A549 (cell line): Measurements from ENCODE around the gene BCL2L13.

Experiments used
- EHMT2 ChIP-seq: fragments of 200-600 bp; sonication (generic); IDR thresholded peaks from 2 replicates; pipeline ENCODE4 v1.6.1; 2016; ENCODE audit warnings: antibody characterized with exemption, low read depth, mild to moderate bottlenecking, moderate library complexity
- EP300 ChIP-seq, 2 experiments: fragments of >200 bp; sonication (Bioruptor Twin); formaldehyde crosslinking; IDR thresholded peaks; 2 replicates in 1 of 2; 3 replicates in 1 of 2; pipeline ENCODE4 v1.6.1; 2016 to 2017
- HDAC2 ChIP-seq: fragments of 200-600 bp; sonication (generic); IDR thresholded peaks from 2 replicates; pipeline ENCODE4 v1.6.1; 2016
- HOXB5 ChIP-seq: fragments of 250-450 bp; sonication (Bioruptor Pico); IDR thresholded peaks from 2 replicates; pipeline ENCODE4 v1.5.0; 2020; ENCODE audit warnings: mild to moderate bottlenecking, moderate library complexity
- MYC ChIP-seq: IDR thresholded peaks from 2 replicates; pipeline ENCODE4 v1.6.1; 2012; ENCODE audit warnings: mild to moderate bottlenecking, inconsistent platforms, low read length, improper control_type of control experiment, borderline replicate concordance
- NFE2L2 ChIP-seq: fragments of 150-350 bp; conservative IDR thresholded peaks from 2 replicates; pipeline ENCODE4 v1.6.1; 2014; ENCODE audit warnings: low read length
- POLR2A ChIP-seq: IDR thresholded peaks from 2 replicates; pipeline ENCODE4 v1.6.1; 2012; ENCODE audit warnings: mild to moderate bottlenecking, low read length
- TF ChIP-seq, protein P1 (sequence below): fragments of >200 bp; sonication (Bioruptor Twin); formaldehyde crosslinking; IDR thresholded peaks from 3 replicates; pipeline ENCODE4 v1.5.1; 2016
- TF ChIP-seq, protein P2 (sequence below): fragments of 450-650 bp; IDR thresholded peaks from 2 replicates; pipeline ENCODE4 v1.6.1; 2014; ENCODE audit warnings: antibody characterized with exemption

DNA sequence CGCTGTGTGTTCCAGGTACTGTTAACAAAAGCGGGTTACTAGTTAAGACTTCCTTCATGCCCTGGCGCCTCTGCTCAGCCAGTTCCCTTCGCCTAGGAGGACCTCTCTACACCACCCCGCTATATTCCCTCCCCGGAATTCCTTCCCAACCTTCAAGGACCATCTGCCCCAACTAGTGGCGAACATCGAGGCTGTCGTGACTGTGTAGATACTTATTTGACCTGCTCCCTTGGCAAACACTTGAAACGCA lies 450 bp upstream of the BCL2L13 start:
- TF ChIP-seq HDAC2 (no peak), POLR2A (no peak), EP300 (IDR thresholded peaks at IDR 0.05) (no peak), HOXB5 (no peak), NFE2L2 (no peak), EHMT2 (no peak), MYC (no peak)
- TF ChIP-seq, protein P1, sequence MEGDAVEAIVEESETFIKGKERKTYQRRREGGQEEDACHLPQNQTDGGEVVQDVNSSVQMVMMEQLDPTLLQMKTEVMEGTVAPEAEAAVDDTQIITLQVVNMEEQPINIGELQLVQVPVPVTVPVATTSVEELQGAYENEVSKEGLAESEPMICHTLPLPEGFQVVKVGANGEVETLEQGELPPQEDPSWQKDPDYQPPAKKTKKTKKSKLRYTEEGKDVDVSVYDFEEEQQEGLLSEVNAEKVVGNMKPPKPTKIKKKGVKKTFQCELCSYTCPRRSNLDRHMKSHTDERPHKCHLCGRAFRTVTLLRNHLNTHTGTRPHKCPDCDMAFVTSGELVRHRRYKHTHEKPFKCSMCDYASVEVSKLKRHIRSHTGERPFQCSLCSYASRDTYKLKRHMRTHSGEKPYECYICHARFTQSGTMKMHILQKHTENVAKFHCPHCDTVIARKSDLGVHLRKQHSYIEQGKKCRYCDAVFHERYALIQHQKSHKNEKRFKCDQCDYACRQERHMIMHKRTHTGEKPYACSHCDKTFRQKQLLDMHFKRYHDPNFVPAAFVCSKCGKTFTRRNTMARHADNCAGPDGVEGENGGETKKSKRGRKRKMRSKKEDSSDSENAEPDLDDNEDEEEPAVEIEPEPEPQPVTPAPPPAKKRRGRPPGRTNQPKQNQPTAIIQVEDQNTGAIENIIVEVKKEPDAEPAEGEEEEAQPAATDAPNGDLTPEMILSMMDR: no peak
- TF ChIP-seq, protein P2, sequence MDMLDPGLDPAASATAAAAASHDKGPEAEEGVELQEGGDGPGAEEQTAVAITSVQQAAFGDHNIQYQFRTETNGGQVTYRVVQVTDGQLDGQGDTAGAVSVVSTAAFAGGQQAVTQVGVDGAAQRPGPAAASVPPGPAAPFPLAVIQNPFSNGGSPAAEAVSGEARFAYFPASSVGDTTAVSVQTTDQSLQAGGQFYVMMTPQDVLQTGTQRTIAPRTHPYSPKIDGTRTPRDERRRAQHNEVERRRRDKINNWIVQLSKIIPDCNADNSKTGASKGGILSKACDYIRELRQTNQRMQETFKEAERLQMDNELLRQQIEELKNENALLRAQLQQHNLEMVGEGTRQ: no peak
